Cardiac fibroblast (primary cell): ENCODE data around the gene TLR1.
A peak's percentile ranks its signal among the peaks of the same experiment; 100 is the strongest.
"Not testable (repeated sequence)": the region's sequence is repeated elsewhere in the genome, so short reads cannot be mapped to it uniquely, and the experiment has no call there.

Experiments
- DNase-seq, 2 donors: peaks; one replicate each; pipeline versions ENCODE4 v3.0.0 to v3.0.0-alpha.2; 2010; ENCODE audit warnings: low read depth in 2 of 2
- H3K4me3 ChIP-seq, 2 donors: replicated peaks in 1 of 2; 1 replicate in 1 of 2; 2 replicates in 1 of 2; pipeline ENCODE4 v1.5.1; 2011; ENCODE audit warnings: low read depth in 2 of 2, low read length in 2 of 2, mild to moderate bottlenecking in 2 of 2, moderate library complexity in 1 of 2
- CTCF ChIP-seq: IDR thresholded peaks from one replicate; pipeline ENCODE4 v1.5.1; 2011; ENCODE audit warnings: low read depth, mild to moderate bottlenecking, low read length, inconsistent platforms

Gene TLR1

GRCh38 chr4:38779790-38780189 lies 24.8 kb downstream of the TLR1 start:
- H3K4me3 ChIP-seq = no peak overlapping the region

GRCh38 chr4:38777925-38778324 lies 26.7 kb downstream of the TLR1 start:
- H3K4me3 ChIP-seq = not testable (repeated sequence)

More at GRCh38 chr4:38779790-38780189, 24.8 kb downstream of the TLR1 start:
- no peak for DNase-seq
- TF ChIP-seq CTCF = no peak

GRCh38 chr4:38775326-38775725 lies 29.3 kb downstream of the TLR1 start:
- no peak for DNase-seq
- no peak for TF ChIP-seq CTCF
- H3K4me3 ChIP-seq = no peak overlapping the region

More at GRCh38 chr4:38777925-38778324, 26.7 kb downstream of the TLR1 start:
- not testable (repeated sequence) for DNase-seq

- no peak for TF ChIP-seq CTCF
- peak; percentile 33 to 56 for DNase-seq
Measured at GRCh38 chr4:38774181-38774955, 30.2 kb downstream of the TLR1 start.

GRCh38 chr4:38770281-38770680 lies 34.3 kb downstream of the TLR1 start:
- not testable (repeated sequence) for H3K4me3 ChIP-seq

More at GRCh38 chr4:38774181-38774955, 30.2 kb downstream of the TLR1 start:
- no peak overlapping the region for H3K4me3 ChIP-seq

GRCh38 chr4:38769857-38770256 lies 34.7 kb downstream of the TLR1 start:
- H3K4me3 ChIP-seq = no peak overlapping the region
- peak in 1 of 2 donors; percentile 10 for DNase-seq
- no peak for TF ChIP-seq CTCF

More at GRCh38 chr4:38770281-38770680, 34.3 kb downstream of the TLR1 start:
- not testable (repeated sequence) for DNase-seq

GRCh38 chr4:38769441-38769840 lies 35.1 kb downstream of the TLR1 start:
- no peak for DNase-seq
- no peak for TF ChIP-seq CTCF
- no peak overlapping the region for H3K4me3 ChIP-seq

GRCh38 chr4:38768968-38769394 lies 35.6 kb downstream of the TLR1 start:
- no peak overlapping the region for H3K4me3 ChIP-seq
- TF ChIP-seq CTCF = no peak

GRCh38 chr4:38766940-38767339 lies 37.7 kb downstream of the TLR1 start:
- not testable (repeated sequence) for DNase-seq, H3K4me3 ChIP-seq

More at GRCh38 chr4:38768968-38769394, 35.6 kb downstream of the TLR1 start:
- DNase-seq = peak; percentile 48 to 61
